ENCODE measurements around the gene ZFP28. TPM values are rescaled to one million over a fixed set of nuclear protein-coding genes. Genes with fewer than 3 reads are reported as not detected.

Gene ZFP28
- total and polyA plus RNA-seq, 8 donors = 2.1 to 4.8 (median 2.8) TPM

DNA sequence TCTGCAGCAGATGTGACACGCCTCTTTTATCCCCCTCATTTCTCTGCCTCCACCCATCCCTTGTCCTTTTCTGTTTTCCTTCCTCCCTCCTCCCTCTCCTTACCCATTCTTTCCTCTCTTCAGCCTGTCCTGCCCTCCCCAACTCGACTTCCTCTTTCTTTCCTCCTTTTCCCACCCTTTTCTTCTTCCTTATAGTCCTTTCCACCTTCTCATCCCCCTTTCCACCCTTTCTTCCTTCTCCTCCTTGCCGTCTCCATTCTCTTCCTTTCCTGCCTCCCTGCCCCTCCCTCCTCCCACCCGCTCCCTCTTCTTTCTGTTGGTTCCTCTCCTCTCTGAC is 55.7 kb downstream of the ZFP28 start:
- DNase-seq (no peak), FAIRE-seq (no peak)
- no peaks in the 10 kb centered on the region for H3K36me3 ChIP-seq

DNA sequence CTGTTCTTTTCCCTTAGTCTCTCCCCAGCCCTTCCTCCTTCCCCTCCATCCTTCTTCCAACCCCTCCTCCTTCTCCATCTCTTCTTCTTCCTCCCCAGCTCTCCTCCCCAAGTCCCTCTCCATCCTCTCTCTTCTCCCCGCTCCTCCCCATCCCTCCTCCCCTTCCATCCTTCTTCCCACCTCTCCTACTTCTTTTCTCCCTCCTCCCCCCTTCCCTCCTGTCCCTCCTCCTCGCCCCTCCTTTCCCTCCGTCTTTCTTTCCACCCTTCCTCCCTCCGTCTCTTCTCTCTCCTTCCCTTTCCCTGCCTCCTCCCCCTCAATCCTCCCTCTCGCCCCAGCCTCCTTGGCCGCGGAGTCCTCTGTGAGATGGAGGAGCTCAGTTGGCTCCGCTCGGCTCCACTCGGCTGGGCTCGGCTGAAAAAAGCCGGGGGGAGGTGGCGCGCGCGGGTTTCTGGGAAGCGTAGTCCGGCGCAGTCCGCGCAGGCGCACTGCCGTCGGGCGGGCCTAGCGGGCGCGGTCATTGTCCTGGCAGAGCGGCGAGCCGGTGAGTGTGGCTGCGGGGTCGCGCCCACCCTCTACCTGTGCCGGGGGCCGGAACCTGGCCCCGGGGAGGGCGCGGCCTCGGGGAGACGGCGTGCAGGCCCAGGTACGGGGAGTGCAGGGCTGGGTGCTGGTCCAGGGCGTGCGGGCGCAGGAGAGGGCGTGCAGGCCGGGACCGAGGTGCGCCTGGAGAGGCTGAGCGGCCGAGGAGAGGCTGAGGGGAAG is 56.2 kb downstream of the ZFP28 start, which contains the start of gene ZNF71:
Gene ZNF71, plus strand, starts transcription at position 520 of the 765 bp plus-strand sequence. CDS start 6,257 bp downstream, outside the sequence.
- no peaks in the 10 kb centered on the region for H3K9me3 ChIP-seq
- TF ChIP-seq, protein P1, sequence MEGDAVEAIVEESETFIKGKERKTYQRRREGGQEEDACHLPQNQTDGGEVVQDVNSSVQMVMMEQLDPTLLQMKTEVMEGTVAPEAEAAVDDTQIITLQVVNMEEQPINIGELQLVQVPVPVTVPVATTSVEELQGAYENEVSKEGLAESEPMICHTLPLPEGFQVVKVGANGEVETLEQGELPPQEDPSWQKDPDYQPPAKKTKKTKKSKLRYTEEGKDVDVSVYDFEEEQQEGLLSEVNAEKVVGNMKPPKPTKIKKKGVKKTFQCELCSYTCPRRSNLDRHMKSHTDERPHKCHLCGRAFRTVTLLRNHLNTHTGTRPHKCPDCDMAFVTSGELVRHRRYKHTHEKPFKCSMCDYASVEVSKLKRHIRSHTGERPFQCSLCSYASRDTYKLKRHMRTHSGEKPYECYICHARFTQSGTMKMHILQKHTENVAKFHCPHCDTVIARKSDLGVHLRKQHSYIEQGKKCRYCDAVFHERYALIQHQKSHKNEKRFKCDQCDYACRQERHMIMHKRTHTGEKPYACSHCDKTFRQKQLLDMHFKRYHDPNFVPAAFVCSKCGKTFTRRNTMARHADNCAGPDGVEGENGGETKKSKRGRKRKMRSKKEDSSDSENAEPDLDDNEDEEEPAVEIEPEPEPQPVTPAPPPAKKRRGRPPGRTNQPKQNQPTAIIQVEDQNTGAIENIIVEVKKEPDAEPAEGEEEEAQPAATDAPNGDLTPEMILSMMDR (IDR thresholded peaks at IDR 0.05) = no peak
- no peak within 1 kb of the TSS for H3K27ac ChIP-seq
- DNase-seq (peak; percentile 84 to 97 (median 89)), ATAC-seq (peak; percentile 99 to 100 (median 99)), FAIRE-seq (no peak)
- intact Hi-C loops (cut with DNase I) = no loop called here
- peak within 1 kb of the TSS; percentile 85 to 95 (median 95) for H3K4me3 ChIP-seq
- no peaks in the 10 kb centered on the region for H3K4me1 ChIP-seq
- 0% methylated on average over 48 to 52 of the region's 52 CpGs for WGBS, 2 donors
- no peaks in the 10 kb centered on the region for H3K27me3 ChIP-seq
- no peaks in the 10 kb centered on the region for H3K36me3 ChIP-seq

More for the DNA sequence above, 55.7 kb downstream of the ZFP28 start:
- Histone ChIP-seq H3K27ac (no peak overlapping the region), H3K4me3 (no peak overlapping the region), H3K27me3 (no peaks in the 10 kb centered on the region), H3K4me1 (no peaks in the 10 kb centered on the region), H3K9me3 (no peaks in the 10 kb centered on the region)
- 55 to 56% methylated on average over 4 of the region's 4 CpGs for WGBS, 2 donors
- intact Hi-C loops (cut with DNase I) = no loop called here
- TF ChIP-seq, protein P1 (IDR thresholded peaks at IDR 0.05) = no peak
- no peak for ATAC-seq

DNA sequence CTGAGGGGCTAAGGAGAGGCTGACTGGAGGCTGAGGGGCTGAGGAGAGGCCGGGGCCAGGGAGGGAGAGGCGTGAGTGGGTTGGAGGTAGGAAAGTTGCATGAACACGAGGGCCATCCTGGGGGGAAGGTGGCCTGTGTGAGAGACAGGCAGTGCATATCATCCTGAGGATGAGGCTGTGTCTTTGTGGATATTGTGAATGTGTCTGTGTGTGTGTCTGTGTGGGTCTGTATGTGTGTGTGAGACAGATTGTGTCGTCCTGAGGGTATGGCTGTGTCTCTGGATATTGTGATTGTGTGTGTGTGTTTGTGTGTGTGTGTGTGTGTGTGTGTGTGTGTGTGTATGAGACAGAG is 56.8 kb downstream of the ZFP28 start:
- H3K27me3 ChIP-seq = no peaks in the 10 kb centered on the region
- 0% methylated on average over 4 of the region's 4 CpGs for WGBS, 2 donors
- peak overlapping the region; percentile 85 to 95 (median 95) for H3K4me3 ChIP-seq
- no peak overlapping the region for H3K27ac ChIP-seq
- no peaks in the 10 kb centered on the region for H3K36me3 ChIP-seq
- no peaks in the 10 kb centered on the region for H3K9me3 ChIP-seq
- TF ChIP-seq, protein P1 (IDR thresholded peaks at IDR 0.05) = no peak
- peak; percentile 19 to 45 (median 38) for ATAC-seq
- no peak for FAIRE-seq
- no peak for DNase-seq
- H3K4me1 ChIP-seq = no peaks in the 10 kb centered on the region
- intact Hi-C loops (cut with DNase I) = no loop called here

DNA sequence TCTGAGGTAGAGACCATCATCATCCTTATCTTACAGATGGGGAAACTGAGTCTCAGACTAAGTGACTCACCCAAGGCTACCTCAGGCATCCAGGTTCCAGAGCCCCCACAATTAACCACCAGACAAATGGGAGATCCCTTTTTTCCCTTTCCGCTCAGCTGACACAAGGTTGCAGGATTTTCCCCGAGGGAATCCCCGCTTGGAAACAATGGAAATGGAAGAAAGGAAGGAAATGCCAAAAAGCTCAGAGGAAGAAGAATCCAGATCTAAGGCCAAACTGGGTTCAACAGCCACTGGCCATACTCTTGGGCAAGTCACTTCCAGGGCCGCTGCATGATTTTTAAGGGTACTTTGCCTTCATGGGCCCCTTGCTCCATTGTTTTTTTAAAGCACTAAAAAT is 57.9 kb downstream of the ZFP28 start:
- Histone ChIP-seq H3K27me3 (no peaks in the 10 kb centered on the region), H3K9me3 (no peaks in the 10 kb centered on the region), H3K4me3 (no peak overlapping the region), H3K4me1 (no peaks in the 10 kb centered on the region), H3K27ac (no peak overlapping the region), H3K36me3 (peaks cover 0 to 3% (median 0%) of the 10 kb centered on the region in 3 donors)
- 74 to 83% methylated on average over 4 of the region's 4 CpGs for WGBS, 2 donors
- TF ChIP-seq, protein P1 (IDR thresholded peaks at IDR 0.05) = no peak
- DNase-seq (no peak), ATAC-seq (no peak), FAIRE-seq (no peak)
- intact Hi-C loops (cut with DNase I) = no loop called here

DNA sequence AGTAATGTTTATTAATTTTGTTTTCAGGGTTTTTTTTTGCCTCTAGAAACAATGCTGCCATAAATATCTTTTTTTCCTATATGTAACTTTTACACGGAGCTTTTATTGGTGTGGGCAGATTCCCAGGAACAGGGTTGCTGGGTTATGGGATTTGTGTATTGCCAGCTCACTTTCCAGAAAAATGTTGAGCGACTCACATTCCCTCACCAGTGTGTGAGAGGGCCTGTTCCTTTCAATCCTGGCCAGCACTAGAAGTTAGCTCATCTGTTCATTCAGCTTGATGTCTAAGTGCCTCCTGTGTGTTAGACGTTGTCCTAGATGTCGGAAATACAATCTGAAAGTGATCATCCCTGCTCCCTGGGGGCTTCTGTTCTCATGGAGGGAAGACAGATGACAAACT is 58.9 kb downstream of the ZFP28 start:
- no peak for FAIRE-seq
- intact Hi-C loops (cut with DNase I) = no loop called here
- 92 to 93% methylated on average over 4 of the region's 4 CpGs for WGBS, 2 donors

More for the DNA sequence above, 58.9 kb downstream of the ZFP28 start:
- Histone ChIP-seq H3K27me3 (no peaks in the 10 kb centered on the region), H3K9me3 (no peaks in the 10 kb centered on the region), H3K36me3 (peaks cover 0 to 7% (median 0%) of the 10 kb centered on the region in 3 donors), H3K4me1 (no peaks in the 10 kb centered on the region), H3K27ac (no peak overlapping the region), H3K4me3 (no peak overlapping the region)
- DNase-seq (no peak), ATAC-seq (no peak)
- TF ChIP-seq, protein P1 (IDR thresholded peaks at IDR 0.05) = no peak
